DMS114 treated with DMSO at 0.1 percent for 48 hours (cell line): Measurements from ENCODE around the gene NENF.

Experiments used
- DNase-seq: peaks from one replicate; lab custom pipeline; 2025; ENCODE audit not compliant: unreplicated experiment; lab: John Stamatoyannopoulos, UW

The NENF gene

DNA sequence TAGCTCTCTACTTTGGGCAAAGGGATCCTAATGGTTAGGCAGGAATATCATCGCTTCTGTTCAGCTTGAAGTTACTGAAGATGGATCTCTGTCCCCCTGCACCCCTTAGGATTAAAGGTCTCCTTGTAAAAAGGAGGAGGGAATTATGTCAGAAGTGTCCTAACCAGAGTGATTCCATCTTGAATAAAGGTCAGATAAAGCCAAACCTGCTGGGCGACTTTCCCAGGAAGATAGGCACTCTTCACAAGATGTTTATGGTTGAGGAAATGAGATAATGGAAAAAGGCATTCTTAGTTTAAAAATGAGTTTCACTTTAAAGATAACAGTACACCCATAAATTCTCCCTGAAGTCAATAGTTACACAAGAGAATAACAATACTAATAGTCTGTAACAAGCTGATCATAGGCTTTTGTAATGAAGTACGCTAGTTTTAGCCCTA lies 1.7 kb upstream of the NENF start:
- DNase-seq = no peak

- DNase-seq = no peak
These were observed 1.1 kb upstream of the NENF start for GRCh38 chr1:212431644-212432043.

DNA sequence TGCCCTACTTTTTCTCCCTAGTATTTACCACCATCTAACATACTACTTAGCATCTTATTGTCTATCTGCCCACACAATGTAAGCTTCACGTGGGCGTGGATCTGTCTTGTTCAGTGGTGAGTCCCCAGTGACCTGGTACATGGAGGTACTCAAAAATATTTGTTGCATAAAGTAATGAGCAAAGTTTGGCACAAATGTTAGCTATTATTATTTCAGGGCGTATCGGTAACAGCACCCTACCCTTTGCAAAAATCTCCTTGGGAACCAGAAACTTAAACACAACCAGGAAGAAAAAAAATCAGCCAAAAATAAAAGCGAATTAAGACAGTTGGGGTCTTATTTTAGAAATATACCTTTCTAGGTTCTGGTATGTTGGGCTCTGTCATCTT lies 454 bp upstream of the NENF start:
- DNase-seq = no peak

DNA sequence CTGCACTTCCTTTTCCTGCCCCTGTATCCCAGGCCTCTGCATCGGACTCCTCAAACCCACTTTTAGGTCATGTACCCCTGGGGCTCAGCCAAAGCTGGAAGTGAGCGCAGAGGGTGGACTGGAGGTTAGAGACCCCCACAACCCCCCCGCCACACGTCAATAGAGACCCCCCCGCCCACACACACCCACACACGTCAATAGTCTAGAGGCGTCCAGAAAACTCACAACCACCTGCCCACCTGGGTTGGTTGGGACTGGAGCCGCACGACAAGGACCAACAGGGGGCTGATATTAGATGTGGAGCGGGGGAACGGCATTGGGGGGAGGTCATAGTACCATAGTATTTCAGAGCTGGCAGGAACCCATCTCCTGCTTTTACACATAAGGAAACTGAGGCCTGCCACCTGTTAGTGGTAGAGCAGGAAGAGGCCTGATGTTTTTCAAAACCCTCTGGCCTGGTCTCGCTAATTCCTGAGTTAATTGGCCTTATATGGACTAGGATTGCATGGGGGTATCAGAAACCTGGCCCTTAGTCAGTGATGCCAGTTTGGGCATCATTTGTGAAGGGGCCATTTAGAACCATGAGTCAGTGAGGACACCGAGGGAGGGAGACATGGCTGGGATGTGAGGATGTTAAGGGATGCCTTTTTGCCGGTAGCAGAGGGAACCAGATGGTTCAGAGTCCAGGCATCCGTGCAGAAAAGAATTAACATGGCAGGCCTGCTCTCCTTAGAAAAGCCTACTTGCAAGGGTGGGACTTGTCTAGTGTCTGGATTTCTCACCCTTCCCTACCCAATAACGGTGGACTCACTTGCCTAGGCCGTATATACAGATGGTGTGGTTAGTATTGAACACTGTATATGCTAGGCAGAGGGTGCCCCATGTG lies 1.1 kb downstream of the NENF start:
- DNase-seq = no peak

- no peak for DNase-seq
These were observed 2.3 kb downstream of the NENF start for GRCh38 chr1:212434992-212435391.

DNA sequence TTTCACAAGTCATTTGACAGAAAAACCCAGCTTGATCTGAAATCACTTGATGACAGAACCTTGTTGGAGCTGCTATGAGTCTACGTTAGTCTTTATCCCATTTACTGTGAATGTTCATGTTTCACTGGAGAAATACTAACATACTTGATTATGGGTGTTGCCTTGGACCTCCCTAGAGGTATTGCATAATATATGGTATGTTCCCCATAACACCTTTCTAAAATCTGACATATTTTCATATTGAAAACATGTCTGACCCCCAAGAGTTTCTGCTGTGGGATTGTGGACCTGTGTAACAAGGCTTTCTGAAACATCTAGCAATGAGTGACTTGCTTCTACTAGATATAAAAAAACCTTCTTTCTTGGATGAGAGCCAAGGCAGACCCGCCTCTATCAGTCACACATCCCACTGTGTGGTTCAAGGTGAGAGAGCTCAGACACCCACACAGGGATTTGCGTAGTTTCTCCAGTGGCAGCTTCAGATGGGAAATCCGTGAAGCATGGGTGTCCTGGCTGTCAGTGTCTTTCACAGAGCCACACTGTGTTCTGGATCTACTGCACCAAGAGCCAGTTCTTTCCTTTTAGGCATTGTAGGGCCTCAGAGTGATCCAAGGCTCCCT lies 4.6 kb downstream of the NENF start:
- DNase-seq = no peak

- no peak for DNase-seq
These were observed 6.1 kb downstream of the NENF start for GRCh38 chr1:212438831-212439237.

GRCh38 chr1:212440419-212440818 lies 7.7 kb downstream of the NENF start:
- DNase-seq = no peak

DNA sequence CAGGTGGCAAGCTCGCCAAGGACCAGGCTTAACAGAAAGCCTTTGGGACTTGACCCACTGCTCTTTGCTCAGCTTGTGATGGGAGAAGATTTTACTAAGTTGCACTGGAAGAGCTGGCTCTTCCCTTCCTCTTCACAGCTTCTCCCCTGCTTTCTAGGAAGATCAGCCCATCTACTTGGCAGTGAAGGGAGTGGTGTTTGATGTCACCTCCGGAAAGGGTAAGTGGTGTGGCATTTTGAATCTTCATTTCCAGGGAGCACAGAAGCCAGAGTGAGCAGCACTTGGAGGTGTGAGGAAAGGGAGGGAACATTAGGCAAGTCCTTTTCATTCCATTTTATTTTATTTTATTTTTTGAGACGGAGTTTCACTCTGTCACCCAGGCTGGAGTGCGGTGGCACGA lies 9.7 kb downstream of the NENF start:
- no peak for DNase-seq

DNA sequence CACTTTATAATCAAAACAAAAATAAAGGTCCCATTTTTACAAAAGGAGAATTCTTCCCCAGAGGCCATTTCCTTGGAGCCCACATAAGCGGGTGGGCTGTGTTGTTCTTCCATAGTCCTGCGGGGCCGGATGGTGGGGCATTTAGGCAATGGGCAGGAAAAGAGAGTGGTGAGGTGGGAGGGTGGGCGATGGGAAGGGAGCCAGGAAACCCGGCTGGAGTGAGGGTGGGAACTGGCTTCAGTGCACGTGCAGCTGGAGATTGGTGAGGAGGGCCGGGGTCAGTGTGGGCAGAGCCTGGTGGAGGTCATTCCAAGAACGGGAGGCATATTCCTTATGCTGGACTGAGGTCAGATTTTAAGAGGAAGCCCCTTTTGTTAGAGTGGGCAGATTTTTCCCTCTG lies 13.6 kb downstream of the NENF start:
- DNase-seq = no peak

- DNase-seq = no peak
These were observed 14.8 kb downstream of the NENF start for GRCh38 chr1:212447478-212447877.

DNA sequence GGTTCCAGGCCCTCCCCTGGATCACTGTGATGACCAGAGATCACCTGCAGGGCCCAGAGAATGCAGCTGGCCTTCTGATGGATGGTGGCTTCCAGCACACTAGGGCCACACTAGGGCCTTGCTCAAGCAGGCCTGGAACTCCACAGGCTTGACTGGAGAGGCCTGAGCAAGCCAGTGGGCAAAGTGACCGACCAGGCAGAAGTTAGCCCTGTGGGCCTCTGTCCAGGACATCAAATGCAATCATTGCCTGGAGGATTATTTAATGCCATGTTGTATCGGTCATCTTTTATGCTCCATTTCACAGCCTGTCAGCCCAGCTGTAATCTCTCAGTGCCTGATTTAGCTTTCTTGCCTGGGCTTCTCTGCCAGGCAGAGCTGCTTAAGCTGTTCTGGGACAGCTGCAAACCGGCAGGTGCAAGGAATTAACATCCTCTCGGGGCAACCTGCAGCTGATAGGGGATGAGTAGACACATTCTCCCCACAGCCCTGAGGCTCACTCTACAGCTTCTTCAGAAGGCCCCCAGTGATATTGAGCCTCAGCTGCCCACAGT lies 17.7 kb downstream of the NENF start:
- no peak for DNase-seq

- DNase-seq = no peak
These were observed 18.9 kb downstream of the NENF start for GRCh38 chr1:212451416-212452322.

GRCh38 chr1:212452323-212453155 lies 19.8 kb downstream of the NENF start:
- no peak for DNase-seq

DNA sequence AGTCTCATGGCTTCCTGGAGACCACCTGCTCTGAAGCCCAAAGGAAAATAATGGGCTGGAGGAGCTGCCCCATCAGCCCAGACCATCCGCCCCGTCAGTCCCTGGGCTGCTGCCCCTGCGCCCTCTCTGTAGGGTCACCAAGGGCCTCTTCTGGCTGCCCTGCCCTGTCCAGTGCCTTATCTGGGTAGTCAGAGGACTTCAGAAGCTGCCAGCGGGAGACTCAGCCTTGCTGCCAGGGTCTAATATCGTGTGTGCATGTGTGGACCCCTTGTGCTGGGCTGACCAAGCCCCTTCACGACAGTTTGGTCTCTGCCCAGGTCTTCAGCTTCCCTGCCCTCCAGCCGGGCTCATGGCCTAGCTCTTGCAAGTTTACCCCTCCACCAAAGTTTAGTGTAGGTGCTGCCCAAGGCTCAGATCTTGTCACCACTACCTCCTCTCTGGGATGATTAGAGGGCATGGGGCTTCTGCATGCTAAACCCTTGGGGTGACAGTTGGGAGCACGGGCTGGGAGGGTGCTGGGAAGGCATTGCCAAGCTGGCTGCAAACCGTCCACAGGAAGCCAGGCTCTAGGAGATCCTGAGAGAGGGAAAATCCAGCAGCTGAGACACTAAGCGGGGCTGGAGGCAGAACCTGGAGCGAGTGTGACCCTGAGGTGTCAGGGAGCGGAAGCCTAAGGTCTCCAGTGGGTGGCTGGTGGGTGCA lies 20.6 kb downstream of the NENF start:
- no peak for DNase-seq

DNA sequence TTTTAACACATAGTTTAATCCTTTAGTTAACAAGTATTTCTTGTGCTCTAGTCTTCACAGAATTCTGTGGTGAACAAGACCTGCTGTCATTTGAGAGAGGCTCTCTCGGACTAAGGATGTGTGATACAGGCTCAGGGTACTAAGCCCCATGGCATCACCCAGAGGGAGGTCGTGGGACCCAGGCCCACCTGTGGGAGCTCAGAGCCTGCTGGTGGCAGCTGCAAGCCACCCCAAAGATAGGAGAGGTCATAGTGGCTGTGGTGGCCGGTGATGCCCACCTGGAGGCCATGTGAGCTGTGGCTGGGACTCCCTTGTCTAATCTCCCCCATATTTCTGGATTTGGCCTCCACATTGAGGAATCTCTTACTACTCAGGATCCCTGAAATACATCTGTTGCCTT lies 22.0 kb downstream of the NENF start:
- DNase-seq = no peak

- DNase-seq = no peak
These were observed 22.7 kb downstream of the NENF start for GRCh38 chr1:212455401-212455800.

DNA sequence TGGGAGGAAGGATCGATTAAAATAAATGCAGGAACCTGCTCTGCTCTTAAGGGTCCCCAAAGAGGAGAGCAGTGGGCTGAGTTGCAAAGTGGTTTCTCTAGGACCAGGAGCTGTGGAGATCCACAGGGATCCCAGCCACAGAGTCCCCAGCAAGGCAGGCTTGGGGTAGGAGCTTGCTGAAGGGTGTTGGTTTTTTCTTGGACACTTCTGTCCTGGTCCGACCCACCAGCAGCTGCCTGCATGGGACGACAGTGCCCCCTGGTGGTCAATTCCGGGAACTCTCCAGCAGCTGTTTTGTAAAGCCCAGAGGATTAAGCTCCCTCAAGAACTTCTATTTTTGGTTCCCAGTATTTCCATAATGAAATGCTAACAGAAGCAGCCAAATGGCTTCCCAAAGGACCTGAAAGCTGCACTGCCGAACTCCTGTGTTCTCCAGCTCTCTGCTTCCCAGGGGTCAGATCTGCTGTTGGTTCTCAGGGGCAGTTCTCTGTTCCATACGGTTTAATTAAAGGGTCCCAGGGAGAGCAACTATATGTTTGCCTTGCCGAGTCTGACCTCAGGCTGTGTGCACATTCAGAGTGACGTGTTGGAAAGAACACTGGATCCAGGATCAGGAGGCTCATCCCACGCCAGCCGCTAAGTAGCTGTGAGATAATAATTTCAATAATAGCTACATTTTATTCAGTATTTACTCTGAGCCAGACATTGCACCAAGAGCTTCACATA lies 23.2 kb downstream of the NENF start:
- DNase-seq = peak; percentile 60

GRCh38 chr1:212457740-212458338 lies 25.1 kb downstream of the NENF start:
- peak; percentile 51 for DNase-seq
